Activated T-cell treated with anti-CD3 and anti-CD28 coated beads, Interleukin-2, amount 50 U/mL, for 4 hours (primary cell): ENCODE measurements around the gene NPEPL1. TPM values are rescaled to one million over a fixed set of nuclear protein-coding genes. Genes with fewer than 3 reads are reported as not detected.
A peak's percentile ranks its signal among the peaks of the same experiment; 100 is the strongest.
"Not testable (repeated sequence)": the region's sequence is repeated elsewhere in the genome, so short reads cannot be mapped to it uniquely, and the experiment has no call there.

Source experiments
- ATAC-seq, 2 donors: fragments of 200-7000 bp; cut with Tn5 transposase; one replicate each; pipeline ENCODE4 v1.10.0; 2021
- DNase-seq: peaks from one replicate; pipeline ENCODE4 v3.0.0-alpha.2; 2020
- H3K27me3 Mint-ChIP-seq: one replicate; pipeline ENCODE4 v1.8.0; 2021; ENCODE audit warnings: low read depth, mixed read lengths
- H3K36me3 Mint-ChIP-seq: one replicate; pipeline ENCODE4 v1.8.0; 2022; ENCODE audit warnings: mixed read lengths; ENCODE audit not compliant: insufficient read depth
- H3K4me1 Mint-ChIP-seq: one replicate; pipeline ENCODE4 v1.8.0; 2021; ENCODE audit warnings: low read depth, mixed read lengths
- H3K4me3 Mint-ChIP-seq: one replicate; pipeline ENCODE4 v1.8.0; 2021; ENCODE audit warnings: mild to moderate bottlenecking, moderate library complexity, mixed read lengths
- H3K9me3 Mint-ChIP-seq: one replicate; pipeline ENCODE4 v1.8.0; 2021; ENCODE audit warnings: mixed read lengths
- total RNA-seq, 3 donors: library from RNA; stranded (reverse); gene quantifications; one replicate each; pipeline ENCODE4 v1.2.1, GENCODE V29; 2021

Gene NPEPL1, protein sequence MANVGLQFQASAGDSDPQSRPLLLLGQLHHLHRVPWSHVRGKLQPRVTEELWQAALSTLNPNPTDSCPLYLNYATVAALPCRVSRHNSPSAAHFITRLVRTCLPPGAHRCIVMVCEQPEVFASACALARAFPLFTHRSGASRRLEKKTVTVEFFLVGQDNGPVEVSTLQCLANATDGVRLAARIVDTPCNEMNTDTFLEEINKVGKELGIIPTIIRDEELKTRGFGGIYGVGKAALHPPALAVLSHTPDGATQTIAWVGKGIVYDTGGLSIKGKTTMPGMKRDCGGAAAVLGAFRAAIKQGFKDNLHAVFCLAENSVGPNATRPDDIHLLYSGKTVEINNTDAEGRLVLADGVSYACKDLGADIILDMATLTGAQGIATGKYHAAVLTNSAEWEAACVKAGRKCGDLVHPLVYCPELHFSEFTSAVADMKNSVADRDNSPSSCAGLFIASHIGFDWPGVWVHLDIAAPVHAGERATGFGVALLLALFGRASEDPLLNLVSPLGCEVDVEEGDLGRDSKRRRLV
- total RNA-seq: 10 to 100 TPM; 11.5 to 17.2 (median 16.4) TPM

DNA sequence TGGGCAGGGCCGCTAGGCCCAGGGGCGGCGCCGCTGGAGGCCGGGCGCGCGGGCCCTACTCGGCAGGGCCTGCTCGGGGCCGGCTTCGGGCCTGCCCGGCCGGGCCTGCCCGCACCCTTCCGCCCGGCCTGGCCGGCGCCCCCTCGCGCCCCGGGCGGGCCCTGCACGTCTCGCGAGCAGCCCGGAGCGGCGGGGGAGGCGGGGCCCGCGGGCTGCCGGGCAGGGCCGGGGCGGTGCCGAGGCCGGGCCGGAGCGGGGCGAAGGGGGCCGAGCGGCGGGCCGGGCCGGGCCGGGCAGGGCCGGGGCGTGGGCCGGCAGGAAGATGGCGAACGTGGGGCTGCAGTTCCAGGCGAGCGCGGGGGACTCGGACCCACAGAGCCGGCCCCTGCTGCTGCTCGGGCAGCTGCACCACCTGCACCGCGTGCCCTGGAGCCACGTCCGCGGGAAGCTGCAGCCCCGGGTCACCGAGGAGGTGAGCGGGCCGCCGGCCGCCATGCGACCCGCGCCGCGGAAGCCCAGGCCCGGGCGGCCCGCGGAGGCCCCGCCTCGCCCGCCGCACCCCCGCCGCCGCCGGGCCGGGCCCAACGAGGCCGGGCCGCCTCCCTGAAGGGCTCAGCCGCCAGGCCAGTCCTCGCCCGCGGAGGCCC lies at the start of gene NPEPL1:
NPEPL1 (plus strand) TSS at position 222 of the 647 bp plus-strand sequence; CDS start at position 323, 101 bp downstream.
- Mint-ChIP-seq H3K4me3 (peak within 1 kb of the TSS; percentile 76), H3K36me3 (peaks cover 5% of the 10 kb centered on the region), H3K4me1 (peaks cover 13% of the 10 kb centered on the region), H3K27me3 (no peaks in the 10 kb centered on the region), H3K9me3 (no peaks in the 10 kb centered on the region)
- peak; percentile 96 to 97 for ATAC-seq
- DNase-seq: peak; percentile 56

DNA sequence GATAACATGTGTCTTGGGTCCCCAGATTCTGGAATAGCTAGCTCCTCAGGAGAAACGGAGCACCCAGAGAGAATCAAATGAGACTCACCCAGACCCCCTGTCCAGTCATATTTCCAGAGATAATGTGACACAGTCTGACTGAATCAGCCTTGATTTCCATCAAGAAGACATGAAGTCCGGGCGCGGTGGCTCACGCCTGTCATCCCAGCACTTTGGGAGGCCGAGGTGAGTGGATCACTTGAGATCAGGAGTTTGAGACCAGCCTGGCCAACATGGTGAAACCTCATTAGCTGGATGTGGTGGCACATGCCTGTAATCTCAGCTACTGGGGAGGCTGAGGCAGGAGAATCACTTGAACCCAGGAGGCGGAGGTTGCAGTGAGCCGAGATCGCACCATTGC lies 49.7 kb upstream of the NPEPL1 start:
- not testable (repeated sequence) for H3K9me3 Mint-ChIP-seq, H3K27me3 Mint-ChIP-seq, H3K4me3 Mint-ChIP-seq, ATAC-seq, DNase-seq, H3K36me3 Mint-ChIP-seq, H3K4me1 Mint-ChIP-seq

- Mint-ChIP-seq H3K27me3 (no peaks in the 10 kb centered on the region), H3K36me3 (no peaks in the 10 kb centered on the region), H3K4me3 (no peak overlapping the region), H3K9me3 (no peaks in the 10 kb centered on the region), H3K4me1 (peaks cover 5% of the 10 kb centered on the region)
- ATAC-seq: no peak
- no peak for DNase-seq
These were observed 47.1 kb upstream of the NPEPL1 start for GRCh38 chr20:58645412-58645968.

DNA sequence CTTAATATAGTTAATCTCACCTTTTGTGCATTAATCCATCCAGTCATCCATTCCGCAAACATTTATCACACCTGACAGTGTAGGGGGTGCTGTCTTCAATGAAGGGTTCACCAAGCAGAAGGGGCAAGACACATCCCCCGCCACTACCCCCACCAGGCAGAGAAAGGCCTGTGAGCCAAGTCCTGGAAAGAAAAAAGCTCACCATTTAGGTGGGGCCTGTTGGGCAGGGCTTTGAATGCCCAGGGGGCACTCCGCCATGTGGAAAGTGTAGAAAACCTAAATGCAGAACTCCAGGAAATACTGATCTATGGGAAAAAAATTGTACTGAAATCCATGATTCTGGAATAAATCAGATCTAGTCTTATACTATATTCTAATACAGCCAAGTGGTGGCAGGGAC lies 46.3 kb upstream of the NPEPL1 start:
- no peak overlapping the region for H3K4me3 Mint-ChIP-seq
- H3K27me3 Mint-ChIP-seq: no peaks in the 10 kb centered on the region
- peaks cover 2% of the 10 kb centered on the region for H3K36me3 Mint-ChIP-seq
- ATAC-seq (no peak), DNase-seq (no peak)
- no peaks in the 10 kb centered on the region for H3K9me3 Mint-ChIP-seq
- peaks cover 5% of the 10 kb centered on the region for H3K4me1 Mint-ChIP-seq

- Mint-ChIP-seq H3K36me3 (peaks cover 2% of the 10 kb centered on the region), H3K4me3 (no peak overlapping the region), H3K4me1 (peaks cover 5% of the 10 kb centered on the region), H3K27me3 (no peaks in the 10 kb centered on the region), H3K9me3 (no peaks in the 10 kb centered on the region)
- ATAC-seq (no peak), DNase-seq (no peak)
These were observed 45.9 kb upstream of the NPEPL1 start for GRCh38 chr20:58646703-58647102.

- peaks cover 5% of the 10 kb centered on the region for H3K4me1 Mint-ChIP-seq
- no peaks in the 10 kb centered on the region for H3K27me3 Mint-ChIP-seq
- no peak overlapping the region for H3K4me3 Mint-ChIP-seq
- no peaks in the 10 kb centered on the region for H3K9me3 Mint-ChIP-seq
- ATAC-seq (no peak), DNase-seq (no peak)
- H3K36me3 Mint-ChIP-seq: peaks cover 2% of the 10 kb centered on the region
These were observed 45.3 kb upstream of the NPEPL1 start for GRCh38 chr20:58647162-58647795.

DNA sequence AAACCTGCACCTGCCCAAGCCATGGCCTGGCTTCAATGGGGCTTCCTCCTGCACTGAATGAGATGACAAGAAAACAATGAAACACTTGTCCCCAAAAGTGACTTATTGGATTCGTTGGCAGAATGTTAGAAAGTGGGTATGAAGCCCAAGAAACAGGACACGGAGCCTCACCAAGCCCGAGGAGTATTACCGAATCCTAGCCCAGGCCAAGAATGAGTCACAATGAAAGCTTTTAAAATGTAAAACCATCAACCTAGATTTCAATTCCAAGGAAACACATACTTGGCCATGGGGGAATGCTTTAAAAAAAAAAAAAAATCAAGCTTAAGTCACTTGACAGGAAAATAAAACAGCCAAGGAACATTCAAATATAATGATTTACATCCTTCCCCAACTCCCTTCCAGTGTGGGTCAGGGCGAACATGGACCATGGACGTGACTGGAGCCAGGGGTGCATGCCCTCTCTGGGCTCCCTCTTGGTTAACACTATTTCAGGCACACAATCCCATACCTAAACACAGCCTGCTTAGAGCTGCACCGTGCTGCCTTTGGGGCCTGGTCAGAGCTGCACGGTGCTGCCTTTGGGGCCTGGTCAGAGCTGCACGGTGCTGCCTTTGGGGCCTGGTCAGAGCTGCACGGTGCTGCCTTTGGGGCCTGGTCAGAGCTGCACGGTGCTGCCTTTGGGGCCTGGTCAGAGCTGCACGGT lies 44.7 kb upstream of the NPEPL1 start:
- DNase-seq (no peak), ATAC-seq (no peak)
- Mint-ChIP-seq H3K4me1 (peaks cover 6% of the 10 kb centered on the region), H3K9me3 (no peaks in the 10 kb centered on the region), H3K36me3 (peaks cover 3% of the 10 kb centered on the region), H3K27me3 (no peaks in the 10 kb centered on the region), H3K4me3 (no peak overlapping the region)

DNA sequence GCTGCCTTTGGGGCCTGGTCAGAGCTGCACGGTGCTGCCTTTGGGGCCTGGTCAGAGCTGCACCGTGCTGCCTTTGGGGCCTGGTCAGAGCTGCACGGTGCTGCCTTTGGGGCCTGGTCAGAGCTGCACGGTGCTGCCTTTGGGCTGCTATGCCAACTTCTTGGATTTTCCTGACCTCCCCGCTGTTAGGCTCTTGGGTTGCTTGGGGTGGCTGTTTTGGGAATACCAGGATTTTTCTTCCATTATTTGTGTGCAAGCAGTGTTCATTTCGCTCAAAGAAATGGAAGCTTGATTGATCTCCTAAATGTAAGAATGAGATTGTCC lies 44.1 kb upstream of the NPEPL1 start:
- not testable (repeated sequence) for H3K27me3 Mint-ChIP-seq, ATAC-seq, DNase-seq, H3K9me3 Mint-ChIP-seq, H3K36me3 Mint-ChIP-seq
- Mint-ChIP-seq H3K4me3 (peak overlapping the region; percentile 74), H3K4me1 (peaks cover 11% of the 10 kb centered on the region)

GRCh38 chr20:58649288-58650180 lies 43.1 kb upstream of the NPEPL1 start:
- DNase-seq (peak; percentile 32), ATAC-seq (peak; percentile 3 to 9)
- Mint-ChIP-seq H3K9me3 (no peaks in the 10 kb centered on the region), H3K36me3 (peaks cover 6% of the 10 kb centered on the region), H3K27me3 (no peaks in the 10 kb centered on the region), H3K4me1 (peaks cover 12% of the 10 kb centered on the region), H3K4me3 (peak overlapping the region; percentile 74)

- H3K36me3 Mint-ChIP-seq: peaks cover 6% of the 10 kb centered on the region
- H3K27me3 Mint-ChIP-seq: no peaks in the 10 kb centered on the region
- peaks cover 15% of the 10 kb centered on the region for H3K4me1 Mint-ChIP-seq
- peak; percentile 26 to 36 for ATAC-seq
- no peaks in the 10 kb centered on the region for H3K9me3 Mint-ChIP-seq
- peak; percentile 37 for DNase-seq
- peak overlapping the region; percentile 99 for H3K4me3 Mint-ChIP-seq
These were observed 42.3 kb upstream of the NPEPL1 start for GRCh38 chr20:58650181-58650775.

DNA sequence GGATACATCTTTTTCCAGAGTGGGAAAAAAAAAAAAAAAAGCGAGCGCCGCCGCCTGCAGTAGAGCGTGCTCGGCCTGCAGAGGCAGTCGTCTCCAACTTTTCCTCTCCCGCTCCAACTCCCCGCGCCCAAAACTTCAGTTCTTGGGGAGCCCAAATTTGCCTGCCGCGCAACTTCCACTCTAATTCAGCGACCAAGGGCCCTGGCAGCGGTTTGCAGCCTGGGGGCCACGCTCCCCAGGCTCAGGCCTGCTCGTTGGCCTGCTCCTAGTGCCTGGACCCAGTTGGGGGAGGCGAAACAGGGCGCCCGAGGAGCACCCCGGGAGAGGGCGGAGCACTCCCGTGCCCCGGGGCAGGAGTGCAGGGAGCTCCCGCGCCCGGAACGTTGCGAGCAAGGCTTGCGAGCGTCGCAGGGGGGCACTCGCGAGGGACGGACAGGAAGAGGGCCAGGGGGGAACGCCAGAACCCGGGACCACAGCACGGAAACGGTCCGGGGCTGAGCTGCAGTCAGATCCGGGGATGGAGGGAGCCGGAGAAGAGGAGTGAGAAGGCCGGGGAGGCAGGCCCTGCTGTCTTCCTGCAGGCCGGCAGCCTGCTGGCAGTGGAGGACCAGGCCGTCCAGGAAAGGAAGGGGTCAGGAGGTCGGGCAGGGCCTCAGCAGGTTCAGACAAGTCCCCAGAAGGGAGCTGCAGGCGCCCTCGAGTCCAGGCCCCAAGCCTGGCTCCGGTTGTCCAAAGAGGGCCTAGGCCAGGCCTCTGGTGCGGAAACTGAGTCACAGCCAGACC lies 41.6 kb upstream of the NPEPL1 start, which contains the start of gene STX16:
STX16 (plus strand) TSS at position 508 of the 783 bp plus-strand sequence. CDS start 724 bp downstream, outside the sequence.
- no peaks in the 10 kb centered on the region for H3K27me3 Mint-ChIP-seq
- peak within 1 kb of the TSS; percentile 99 for H3K4me3 Mint-ChIP-seq
- H3K9me3 Mint-ChIP-seq: no peaks in the 10 kb centered on the region
- ATAC-seq (peak; percentile 84 to 86), DNase-seq (peak; percentile 85)
- H3K36me3 Mint-ChIP-seq: peaks cover 6% of the 10 kb centered on the region
- H3K4me1 Mint-ChIP-seq: peaks cover 22% of the 10 kb centered on the region

DNA sequence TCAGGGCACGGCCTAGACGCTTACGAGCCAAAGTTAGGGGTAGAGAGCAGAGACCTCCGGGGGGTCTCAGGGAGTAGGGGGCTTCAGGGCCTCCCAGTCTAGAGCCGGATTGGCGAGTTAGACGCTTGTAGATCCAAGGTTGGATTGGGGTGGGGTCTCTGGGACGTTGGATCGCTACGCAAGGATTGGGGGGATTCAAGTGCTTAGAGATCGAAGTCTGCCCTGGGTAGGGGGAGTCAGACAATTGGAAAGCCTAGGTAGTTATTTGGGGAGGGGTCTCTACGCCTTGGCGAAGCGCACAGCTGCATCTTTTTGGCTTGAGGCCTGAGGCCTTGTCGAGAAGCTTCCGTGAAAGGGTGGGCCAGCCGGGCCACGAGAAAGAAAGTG lies 41.0 kb upstream of the NPEPL1 start:
- ATAC-seq (no peak), DNase-seq (no peak)
- H3K9me3 Mint-ChIP-seq: no peaks in the 10 kb centered on the region

More for the DNA sequence above, 41.0 kb upstream of the NPEPL1 start:
- H3K4me3 Mint-ChIP-seq: peak overlapping the region; percentile 99
- H3K27me3 Mint-ChIP-seq: no peaks in the 10 kb centered on the region
- H3K36me3 Mint-ChIP-seq: peaks cover 6% of the 10 kb centered on the region
- peaks cover 28% of the 10 kb centered on the region for H3K4me1 Mint-ChIP-seq
